ENCODE measurements around the gene ALS2. TPM values are rescaled to one million over a fixed set of nuclear protein-coding genes. Genes with fewer than 3 reads are reported as not detected.

The ALS2 gene
- total RNA-seq, 1 experiment from 2014 or later = 28.4 TPM

DNA sequence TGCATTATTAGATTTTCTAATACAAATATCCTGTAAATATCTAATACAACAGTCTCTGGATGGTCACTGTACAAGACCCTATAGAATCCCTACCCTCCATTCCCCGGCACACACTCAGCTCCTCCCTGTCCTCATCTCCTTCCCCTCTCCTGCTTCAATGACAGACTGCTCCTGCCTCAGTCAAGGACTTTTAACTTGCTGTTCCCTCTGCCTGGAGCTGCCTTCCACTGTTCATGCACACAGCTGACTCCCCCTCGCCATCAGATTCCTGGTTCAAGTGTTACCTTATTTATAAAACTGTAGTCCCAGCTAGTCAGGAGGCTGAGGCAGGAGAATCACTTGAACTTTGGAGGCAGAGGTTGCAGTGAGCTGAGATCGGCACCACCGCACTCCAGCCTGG, 28.9 kb upstream of the ALS2 start:
- H3K23me2 ChIP-seq (ENCODE audit: insufficient read length, low read depth, low read length, poor library complexity, severe bottlenecking) = no peaks in the 10 kb centered on the region
- H2BK12ac ChIP-seq (ENCODE audit: insufficient read length, low read depth, low read length) = no peak overlapping the region
- no peak overlapping the region for H3K4ac ChIP-seq (ENCODE audit: low read depth, low read length)
- no peak overlapping the region for H3K4me3 Mint-ChIP-seq
- H4K8ac ChIP-seq (replicated peaks; ENCODE audit: insufficient read length, low read depth, low read length) = no peak overlapping the region
- no peaks in the 10 kb centered on the region for H3K27me3 ChIP-seq (ENCODE audit: insufficient read depth, low read length)
- WGBS (ENCODE audit: extremely low coverage, insufficient read length, low lambda C conversion rate) = no CpG with 5 or more reads among the region's 4 CpGs
- H2BK20ac ChIP-seq (ENCODE audit: low read depth, low read length, poor library complexity, severe bottlenecking) = no peak overlapping the region
- H3K36me3 Mint-ChIP-seq (ENCODE audit: insufficient read depth in 1 of 3, low read depth in 3 of 3) = no peaks in the 10 kb centered on the region
- H3K14ac ChIP-seq (ENCODE audit: insufficient read depth, low read length) = no peak overlapping the region
- H3K9me3 ChIP-seq (ENCODE audit: control insufficient read depth, low read depth, low read length) = no peaks in the 10 kb centered on the region
- no peak overlapping the region for H2AK5ac ChIP-seq (ENCODE audit: insufficient read length, low read length)
- no peak overlapping the region for H4K5ac ChIP-seq (ENCODE audit: insufficient read length, low read depth, low read length)
- no peak for DNase-seq
- H3T11ph ChIP-seq (ENCODE audit: low read length) = no peak overlapping the region
- H3K27ac Mint-ChIP-seq = no peak overlapping the region; a peak in 1 of 7 replicates
- no peaks in the 10 kb centered on the region for H3K4me1 ChIP-seq (ENCODE audit: insufficient read depth, low read length)
- H3K23ac ChIP-seq (ENCODE audit: insufficient read length, low read depth, low read length) = no peak overlapping the region
- H3K79me2 ChIP-seq (ENCODE audit: insufficient read depth, low read length) = no peaks in the 10 kb centered on the region
- no peak overlapping the region for H2AFZ ChIP-seq (ENCODE audit: low read length)
- no peak overlapping the region for H3K9ac ChIP-seq (ENCODE audit: extremely low read depth, insufficient read length, low read length)
- no peak overlapping the region for H2BK120ac ChIP-seq (ENCODE audit: low read depth, low read length, poor library complexity, severe bottlenecking)
- peaks cover 14 to 27% of the 10 kb centered on the region in 2 experiments for H3K4me1 Mint-ChIP-seq
- TF ChIP-seq, protein P1, sequence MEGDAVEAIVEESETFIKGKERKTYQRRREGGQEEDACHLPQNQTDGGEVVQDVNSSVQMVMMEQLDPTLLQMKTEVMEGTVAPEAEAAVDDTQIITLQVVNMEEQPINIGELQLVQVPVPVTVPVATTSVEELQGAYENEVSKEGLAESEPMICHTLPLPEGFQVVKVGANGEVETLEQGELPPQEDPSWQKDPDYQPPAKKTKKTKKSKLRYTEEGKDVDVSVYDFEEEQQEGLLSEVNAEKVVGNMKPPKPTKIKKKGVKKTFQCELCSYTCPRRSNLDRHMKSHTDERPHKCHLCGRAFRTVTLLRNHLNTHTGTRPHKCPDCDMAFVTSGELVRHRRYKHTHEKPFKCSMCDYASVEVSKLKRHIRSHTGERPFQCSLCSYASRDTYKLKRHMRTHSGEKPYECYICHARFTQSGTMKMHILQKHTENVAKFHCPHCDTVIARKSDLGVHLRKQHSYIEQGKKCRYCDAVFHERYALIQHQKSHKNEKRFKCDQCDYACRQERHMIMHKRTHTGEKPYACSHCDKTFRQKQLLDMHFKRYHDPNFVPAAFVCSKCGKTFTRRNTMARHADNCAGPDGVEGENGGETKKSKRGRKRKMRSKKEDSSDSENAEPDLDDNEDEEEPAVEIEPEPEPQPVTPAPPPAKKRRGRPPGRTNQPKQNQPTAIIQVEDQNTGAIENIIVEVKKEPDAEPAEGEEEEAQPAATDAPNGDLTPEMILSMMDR (conservative IDR thresholded peaks at IDR 0.05) = no peak
- H2BK5ac ChIP-seq (ENCODE audit: insufficient read length, low read length) = no peak overlapping the region
- no peaks in the 10 kb centered on the region for H3K79me1 ChIP-seq (ENCODE audit: insufficient read depth, low read depth, low read length, poor library complexity, severe bottlenecking)
- H3K27ac ChIP-seq (ENCODE audit: insufficient read length, low read depth, low read length) = no peak overlapping the region
- peaks cover 11% of the 10 kb centered on the region for H3K27me3 Mint-ChIP-seq (ENCODE audit: low read depth)
- no peaks in the 10 kb centered on the region for H4K20me1 ChIP-seq (ENCODE audit: control insufficient read depth, insufficient read depth, insufficient read length)
- no peak overlapping the region for H2BK15ac ChIP-seq (ENCODE audit: low read depth, low read length)
- H3K56ac ChIP-seq (ENCODE audit: insufficient read length, low read depth, low read length) = no peak overlapping the region
- H4K91ac ChIP-seq (ENCODE audit: insufficient read length, low read depth, low read length) = no peak overlapping the region
- H3K18ac ChIP-seq (ENCODE audit: insufficient read length, low read depth, low read length) = no peak overlapping the region
- no peak overlapping the region for H3K4me2 ChIP-seq (ENCODE audit: insufficient read depth, insufficient read length, low read length)
- H3K9me3 Mint-ChIP-seq = no peaks in the 10 kb centered on the region
